HG03097 (cell line): ENCODE data around the gene ALOX12.
"Not testable (repeated sequence)": the region's sequence is repeated elsewhere in the genome, so short reads cannot be mapped to it uniquely, and the experiment has no call there.

Experiments
- ATAC-seq: cut with Tn5 transposase; IDR thresholded peaks from one replicate; pipeline ENCODE4 v1.9.1; 2021; ENCODE audit not compliant: unreplicated experiment, low FRiP score

The ALOX12 gene

DNA sequence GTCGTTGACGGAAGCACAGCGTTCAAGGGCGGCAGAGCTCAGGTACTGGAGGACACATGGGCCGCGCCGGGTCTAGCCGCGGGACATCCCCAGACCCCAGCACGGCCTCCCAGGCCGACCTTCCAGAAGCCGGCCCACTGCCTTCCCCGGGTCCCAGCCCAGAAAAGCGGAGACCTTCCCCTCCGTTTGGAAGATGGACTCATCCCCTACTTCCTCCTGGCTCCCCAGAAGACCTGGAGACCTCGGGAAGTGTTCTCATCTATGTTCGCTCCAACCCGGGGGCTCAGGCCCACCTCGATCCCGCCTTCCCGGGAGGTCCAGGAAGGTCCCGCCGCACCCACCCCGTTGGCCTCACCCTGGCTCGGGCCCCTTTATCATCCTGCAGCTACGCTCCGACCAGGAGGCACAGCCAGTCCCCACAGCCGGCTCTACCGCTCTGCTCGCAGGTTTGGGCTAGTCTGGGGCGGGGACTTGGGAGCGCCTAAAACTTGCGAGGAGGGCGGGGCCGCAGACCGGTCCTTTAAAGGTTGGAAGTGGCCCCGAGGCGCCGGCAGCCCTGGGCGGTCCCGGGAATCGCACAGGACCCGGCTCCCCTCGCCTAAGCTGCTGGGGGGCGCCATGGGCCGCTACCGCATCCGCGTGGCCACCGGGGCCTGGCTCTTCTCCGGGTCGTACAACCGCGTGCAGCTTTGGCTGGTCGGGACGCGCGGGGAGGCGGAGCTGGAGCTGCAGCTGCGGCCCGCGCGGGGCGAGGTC is at the start of gene ALOX12:
TSS of gene ALOX12 (plus strand) at position 550 of the 756 bp plus-strand sequence. CDS start at position 619, 69 bp downstream.
- no peak for ATAC-seq

- no peak for ATAC-seq
Measured at GRCh38 chr17:6947745-6948144, 48.1 kb upstream of the ALOX12 start.

DNA sequence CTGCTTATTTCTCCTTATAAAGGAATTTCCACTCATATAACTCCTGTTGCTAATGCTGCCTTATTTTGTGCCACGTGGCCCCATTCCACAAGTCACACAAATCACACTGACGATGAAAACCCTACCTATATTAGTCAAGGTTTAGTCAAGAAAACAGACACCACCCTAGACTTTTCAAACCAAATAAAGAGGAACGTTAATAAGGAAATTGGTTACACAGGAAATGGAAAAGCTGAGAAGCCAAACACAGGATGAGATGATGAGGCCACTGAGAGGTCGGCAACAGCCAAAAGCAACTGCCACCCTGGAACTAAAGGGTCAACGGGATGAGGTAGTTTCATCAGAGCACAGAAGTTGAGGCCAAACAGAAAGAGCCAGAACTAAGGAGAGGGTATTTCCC is 47.3 kb upstream of the ALOX12 start:
- ATAC-seq, result no peak

GRCh38 chr17:6948976-6949375 is 46.9 kb upstream of the ALOX12 start:
- ATAC-seq, result no peak

GRCh38 chr17:6950938-6951337 is 44.9 kb upstream of the ALOX12 start:
- ATAC-seq, result not testable (repeated sequence)

DNA sequence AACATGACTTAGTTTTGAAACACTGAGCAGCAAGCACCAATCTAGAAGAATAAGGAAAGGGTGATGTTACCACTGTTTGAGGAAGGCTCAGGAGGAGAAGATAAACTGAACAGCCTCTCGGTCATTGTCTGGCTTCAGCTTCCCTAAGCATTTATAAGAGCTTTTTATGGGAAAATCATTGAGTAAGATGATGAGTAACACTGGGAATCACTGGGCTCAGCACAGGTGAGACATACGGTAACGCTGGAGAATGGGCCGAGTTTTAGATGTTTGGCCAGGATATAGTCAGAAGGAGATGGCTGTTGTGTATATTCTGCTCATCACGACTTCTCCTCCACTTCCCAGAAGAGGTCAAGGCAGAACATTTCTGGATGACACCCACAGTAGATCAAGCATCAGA is 42.2 kb upstream of the ALOX12 start:
- no peak for ATAC-seq

DNA sequence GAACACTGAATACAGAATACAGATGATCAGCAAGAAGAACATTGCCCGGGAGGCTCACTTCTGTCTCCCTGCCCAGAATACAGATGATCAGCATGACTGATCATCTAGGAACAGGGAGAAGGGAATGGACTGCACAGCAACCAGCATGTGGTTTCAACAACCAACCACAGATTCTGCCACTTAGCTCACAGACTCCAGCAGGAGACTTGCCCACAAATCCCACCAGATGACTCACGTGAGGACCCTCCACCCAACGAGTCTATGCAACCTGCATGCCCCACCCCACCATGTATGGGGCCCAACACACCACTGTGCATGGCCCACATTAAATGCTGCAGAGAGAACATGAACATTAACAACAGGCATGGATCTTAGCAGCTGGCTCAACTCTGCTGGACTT is 36.1 kb upstream of the ALOX12 start:
- no peak for ATAC-seq

DNA sequence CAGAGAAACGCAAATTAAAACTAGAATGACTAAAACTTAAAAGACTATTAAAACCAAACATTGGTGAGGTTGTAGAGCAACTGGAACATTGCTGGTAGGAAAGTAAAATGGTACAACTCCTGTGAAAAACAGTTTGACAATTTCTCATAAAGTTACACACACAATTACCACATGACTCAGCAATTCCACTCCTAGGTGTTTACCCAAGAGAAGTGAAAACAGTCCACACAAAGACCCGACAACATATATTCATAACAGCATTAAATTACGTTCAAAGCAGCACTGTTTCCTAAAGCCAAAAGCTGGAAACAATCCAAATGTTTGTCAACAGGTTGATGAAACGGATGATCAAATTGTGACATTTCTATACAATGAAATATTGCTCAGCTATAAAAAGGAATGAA is 26.5 kb upstream of the ALOX12 start:
- ATAC-seq, result no peak

DNA sequence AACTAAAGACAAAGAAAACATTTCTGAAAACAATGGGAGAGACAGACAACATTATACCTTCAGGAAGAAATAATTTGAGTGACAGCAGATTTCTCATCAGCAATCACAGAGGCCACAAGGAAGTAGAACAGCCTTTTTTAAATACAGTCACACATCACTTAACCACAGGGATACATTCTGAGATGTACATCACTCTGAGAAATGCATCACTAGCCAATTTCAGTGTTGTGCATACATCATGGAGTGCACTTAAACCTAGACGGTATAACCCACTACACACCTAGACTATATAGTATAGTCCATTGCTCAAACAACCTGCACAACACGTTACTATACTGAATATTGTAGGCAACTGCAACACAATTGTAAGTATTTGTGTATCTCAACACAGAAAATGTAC is 24.9 kb upstream of the ALOX12 start:
- ATAC-seq, result no peak

- ATAC-seq, result not testable (repeated sequence)
Measured at GRCh38 chr17:6979440-6979839, 16.4 kb upstream of the ALOX12 start.

DNA sequence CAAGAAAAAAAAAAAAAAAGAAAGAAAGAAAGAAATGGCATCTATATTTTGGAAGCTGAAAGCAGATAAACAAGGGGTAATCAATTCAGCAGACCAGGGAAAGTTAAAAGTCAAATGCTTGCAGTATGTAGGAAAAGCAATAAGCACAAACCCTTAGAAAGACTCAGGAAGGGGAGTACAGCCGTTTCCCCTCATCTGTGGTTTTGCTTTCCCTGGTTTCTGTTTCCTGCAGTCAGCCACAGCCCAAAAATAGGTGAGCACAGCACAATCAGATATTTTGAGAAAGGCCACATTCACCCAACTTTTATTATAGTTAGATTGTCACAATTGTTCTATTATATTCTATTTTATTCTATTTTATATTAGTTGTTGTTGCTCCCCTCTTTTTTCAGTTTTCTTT is 14.4 kb upstream of the ALOX12 start:
- no peak for ATAC-seq

DNA sequence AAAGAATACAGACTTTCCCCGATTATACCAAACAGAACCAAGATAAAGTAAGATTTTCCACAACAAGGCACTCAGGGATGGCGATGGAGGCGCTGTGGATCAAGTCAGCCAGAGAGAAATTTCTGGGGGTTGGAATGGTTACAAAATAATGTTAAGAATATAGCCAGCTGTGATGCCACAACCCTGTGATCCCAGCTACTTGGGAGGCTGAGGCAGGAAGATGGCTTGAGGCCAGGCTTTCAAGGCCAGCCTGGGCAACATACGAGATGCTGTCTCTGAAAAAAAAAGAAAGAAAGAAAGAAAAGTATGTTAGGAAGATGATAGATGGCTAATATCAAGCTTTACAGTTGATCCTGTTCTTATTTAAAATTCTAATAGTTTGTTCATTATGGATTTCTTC is 10.6 kb upstream of the ALOX12 start:
- no peak for ATAC-seq

GRCh38 chr17:6986676-6987075 is 9.2 kb upstream of the ALOX12 start:
- no peak for ATAC-seq

DNA sequence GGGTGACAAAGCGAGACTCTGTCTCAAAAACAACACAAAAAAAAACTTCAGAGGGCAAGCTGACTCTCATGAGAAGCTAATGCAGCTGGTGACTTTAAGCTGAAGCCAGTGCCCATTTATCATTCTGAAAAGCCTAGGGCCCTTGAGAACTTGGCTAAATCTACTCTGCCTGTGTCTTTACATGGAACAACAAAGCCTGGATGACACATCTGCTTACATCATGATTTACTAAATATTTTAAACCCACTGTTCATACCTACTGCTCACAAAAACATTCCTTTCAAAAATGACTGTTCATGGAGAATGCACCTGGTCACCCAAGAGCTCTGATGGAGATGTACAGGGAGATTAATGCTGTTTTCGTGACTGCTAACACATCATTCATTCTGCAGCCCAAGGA is 6.1 kb upstream of the ALOX12 start:
- ATAC-seq, result no peak

DNA sequence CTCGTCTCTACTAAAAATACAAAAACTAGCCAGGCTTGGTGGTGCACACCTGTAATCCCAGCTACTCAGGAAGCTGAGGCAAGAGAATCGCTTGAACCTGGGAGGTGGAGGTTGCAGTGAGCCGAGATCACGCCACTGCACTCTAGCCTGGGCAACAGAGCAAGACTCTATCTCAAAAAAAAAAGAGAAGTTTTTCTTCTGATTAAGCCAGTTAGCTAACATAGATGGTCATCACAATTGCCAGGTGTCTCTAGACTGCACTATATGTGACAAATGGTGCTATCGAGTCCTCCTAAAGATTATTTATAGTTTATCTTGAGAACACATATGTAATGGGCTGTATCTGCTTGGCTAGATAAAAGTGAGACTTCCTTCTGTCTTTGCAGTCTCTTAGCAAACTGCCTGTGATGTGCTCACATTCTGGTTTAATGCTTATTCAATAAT is 2.2 kb upstream of the ALOX12 start:
- not testable (repeated sequence) for ATAC-seq

- ATAC-seq, result no peak
Measured at GRCh38 chr17:6994118-6994598, 1.7 kb upstream of the ALOX12 start.

DNA sequence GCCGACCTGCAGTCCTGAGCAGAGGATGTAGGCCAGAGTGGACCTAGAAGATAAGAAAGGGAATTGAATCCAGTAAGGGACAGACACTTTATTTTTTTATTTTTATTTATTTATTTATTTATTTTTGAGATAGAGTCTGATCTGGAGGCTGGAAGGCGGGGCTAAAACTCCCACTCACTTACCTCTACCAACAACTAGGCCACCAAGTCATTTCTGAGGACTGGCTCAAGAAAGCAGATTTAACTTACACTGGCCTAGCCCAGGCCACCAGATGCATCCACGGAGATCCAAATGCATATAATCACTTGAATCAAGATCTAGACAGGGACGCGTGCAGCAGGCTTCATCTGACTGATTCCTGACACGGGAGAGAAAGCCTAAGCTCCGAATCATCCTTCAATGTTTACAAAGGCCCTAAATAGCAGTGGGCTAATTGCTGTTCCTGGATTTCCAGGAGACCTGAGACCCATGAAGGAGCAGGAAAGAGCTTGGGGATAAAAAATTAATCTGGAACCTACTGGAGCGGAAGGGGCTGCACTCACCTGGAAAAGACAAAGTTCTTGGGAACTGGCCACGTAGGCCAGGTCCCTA is 1.1 kb upstream of the ALOX12 start:
- ATAC-seq, result no peak

DNA sequence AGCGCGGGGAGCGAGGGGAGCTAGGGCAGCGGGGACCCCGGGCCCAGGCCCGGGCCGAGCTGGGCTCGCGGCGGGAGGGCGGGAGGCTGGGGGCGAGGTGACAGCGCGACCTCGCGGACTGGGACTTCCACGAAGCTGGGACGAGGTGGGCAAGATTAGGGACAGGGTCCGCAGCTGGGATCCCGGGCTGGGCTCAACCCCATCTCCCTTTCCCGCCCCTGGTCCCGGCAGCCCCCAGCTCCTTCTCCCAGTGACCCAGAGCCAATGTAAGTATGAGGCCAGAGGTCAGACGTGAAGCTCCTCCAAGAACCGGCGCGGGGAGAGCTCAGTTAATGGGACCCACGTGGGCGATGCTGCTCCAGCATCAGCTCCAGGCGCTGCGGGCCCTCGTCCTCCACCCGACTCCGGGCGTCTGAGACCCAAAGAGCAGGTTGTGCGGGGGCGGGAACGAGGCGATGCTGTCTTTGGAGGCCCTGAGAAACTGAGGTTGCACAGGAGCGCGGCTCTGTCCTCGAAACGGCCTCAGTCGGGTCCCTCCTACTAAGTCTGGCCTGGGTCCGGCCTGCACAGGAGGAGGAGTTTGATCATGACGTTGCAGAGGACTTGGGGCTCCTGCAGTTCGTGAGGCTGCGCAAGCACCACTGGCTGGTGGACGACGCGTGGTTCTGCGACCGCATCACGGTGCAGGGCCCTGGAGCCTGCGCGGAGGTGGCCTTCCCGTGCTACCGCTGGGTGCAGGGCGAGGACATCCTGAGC is 585 bp downstream of the ALOX12 start:
- ATAC-seq, result no peak

DNA sequence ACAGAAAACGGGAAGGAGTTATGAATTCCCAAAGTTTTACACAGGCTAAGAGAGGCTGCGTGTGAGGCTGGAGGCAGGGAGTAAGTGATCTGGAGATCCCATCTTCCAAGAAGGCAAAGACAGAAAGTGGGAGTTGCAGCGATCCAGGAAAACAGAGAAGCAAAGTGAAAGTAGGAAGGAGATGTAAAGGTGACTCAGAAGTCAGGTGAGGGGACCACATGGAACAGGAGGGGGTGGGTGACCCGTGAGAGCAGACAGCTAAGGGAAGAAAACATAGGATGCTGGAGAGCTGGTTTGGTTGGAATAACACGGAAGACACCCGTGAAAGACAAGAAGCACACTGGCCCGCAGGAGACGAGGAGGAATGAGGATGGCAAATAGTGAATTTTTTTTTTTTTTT is 1.3 kb downstream of the ALOX12 start:
- no peak for ATAC-seq

- no peak for ATAC-seq
Measured at GRCh38 chr17:6998855-6999508, 3.1 kb downstream of the ALOX12 start.
